Peyer's patch (tissue), 4 donors: ENCODE measurements around the gene SLC44A5.

Experiments
- CTCF ChIP-seq, 6 experiments: fragments of 450-650 bp in 4 of 6; fragments of 200-600 bp in 2 of 6; sonication (generic) in 1 of 6; IDR thresholded peaks; one replicate each; pipeline ENCODE4 v1.5.1; 2017 to 2019; ENCODE audit warnings: antibody characterized with exemption in 6 of 6, mild to moderate bottlenecking in 3 of 6, moderate library complexity in 1 of 6
- POLR2A ChIP-seq, 2 donors: fragments of 450-650 bp; IDR thresholded peaks; one replicate each; pipeline ENCODE4 v1.5.1; 2017; ENCODE audit warnings: antibody characterized with exemption in 2 of 2, mild to moderate bottlenecking in 2 of 2, moderate library complexity in 2 of 2

GRCh38 chr1:75503221-75503974 lies 107.5 kb downstream of the SLC44A5 start:
- no peak for TF ChIP-seq CTCF (IDR thresholded peaks at IDR 0.05)
- no peak for TF ChIP-seq POLR2A (IDR thresholded peaks at IDR 0.05)
